ENCODE measurements around the gene SMIM20.

SMIM20 gene

DNA sequence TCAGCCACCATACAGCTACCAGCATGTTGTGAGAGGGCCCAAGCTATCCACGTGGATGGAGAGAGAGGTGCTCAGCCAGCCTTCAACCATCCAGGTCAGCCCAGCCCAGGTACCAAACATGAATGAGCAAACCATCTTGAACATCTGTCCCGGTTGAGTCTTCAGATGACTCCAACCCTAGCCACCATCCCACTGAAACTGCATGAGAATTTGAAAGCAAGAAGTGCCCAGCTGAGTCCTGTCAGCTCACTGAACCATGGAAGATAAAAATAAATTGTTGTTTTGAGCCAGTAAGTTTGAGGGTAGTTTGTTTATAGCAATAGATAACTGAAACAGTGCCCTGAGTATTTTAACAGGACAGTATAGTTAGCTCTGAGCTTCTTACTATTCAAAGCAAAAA is 43.9 kb upstream of the SMIM20 start:
- no peaks in the 10 kb centered on the region for H3K36me3 ChIP-seq (replicated peaks in 1 of 2; ENCODE audit: control insufficient read depth in 2 of 2, insufficient read depth in 2 of 2, low read length in 2 of 2)
- H2BK5ac ChIP-seq (ENCODE audit: low read length): no peak overlapping the region
- no peaks in the 10 kb centered on the region for H3K9me3 ChIP-seq (replicated peaks in 1 of 2; ENCODE audit: control insufficient read depth in 2 of 2, insufficient read depth in 1 of 2, low read depth in 1 of 2, low read length in 2 of 2)
- DNase-seq (ENCODE audit: low spot score): no peak
- no peak overlapping the region for H4K8ac ChIP-seq (ENCODE audit: low read depth, low read length)
- no peak overlapping the region for H3K9ac ChIP-seq (ENCODE audit: low read depth, low read length, poor library complexity)
- no peak overlapping the region for H2AK5ac ChIP-seq (ENCODE audit: low read depth, low read length)
- H3K79me1 ChIP-seq (ENCODE audit: low read depth, low read length): no peaks in the 10 kb centered on the region
- no peak overlapping the region for H2BK15ac ChIP-seq (ENCODE audit: low read length)
- no peak overlapping the region for H3K27ac ChIP-seq (replicated peaks; ENCODE audit: low read length)
- H3K14ac ChIP-seq (ENCODE audit: low read length): no peak overlapping the region
- H3K4ac ChIP-seq (ENCODE audit: low read length): no peak overlapping the region
- WGBS, 2 donors (ENCODE audit: extremely low coverage in 2 of 2, insufficient read length in 2 of 2, insufficient replicate concordance in 1 of 2): no CpG with 5 or more reads among the region's 2 CpGs
- H2BK12ac ChIP-seq (ENCODE audit: low read length): no peak overlapping the region
- no peak overlapping the region for H3K4me2 ChIP-seq (ENCODE audit: insufficient read depth, low read length, poor library complexity, severe bottlenecking)
- H3K4me1 ChIP-seq (ENCODE audit: control insufficient read depth in 2 of 2, insufficient read depth in 1 of 2, low read depth in 1 of 2, low read length in 2 of 2): peaks cover 0 to under 1% of the 10 kb centered on the region in 2 donors
- no peak overlapping the region for H3K18ac ChIP-seq (ENCODE audit: low read length)
- no peak overlapping the region for H4K91ac ChIP-seq (ENCODE audit: low read depth, low read length, poor library complexity)
- H3K27me3 ChIP-seq (ENCODE audit: control insufficient read depth in 3 of 3, insufficient read depth in 3 of 3, low read depth in 1 of 3, low read length in 3 of 3): peaks cover 0 to 22% (median 0%) of the 10 kb centered on the region in 3 experiments
- peak overlapping the region in 1 of 2 donors; percentile 52 for H3K4me3 ChIP-seq (ENCODE audit: low read length in 2 of 2)
- no peak overlapping the region for H2AFZ ChIP-seq (ENCODE audit: low read length)
- no peak overlapping the region for H2BK120ac ChIP-seq (ENCODE audit: low read depth, low read length)
- H3K23ac ChIP-seq (ENCODE audit: low read depth, low read length, poor library complexity): no peak overlapping the region

DNA sequence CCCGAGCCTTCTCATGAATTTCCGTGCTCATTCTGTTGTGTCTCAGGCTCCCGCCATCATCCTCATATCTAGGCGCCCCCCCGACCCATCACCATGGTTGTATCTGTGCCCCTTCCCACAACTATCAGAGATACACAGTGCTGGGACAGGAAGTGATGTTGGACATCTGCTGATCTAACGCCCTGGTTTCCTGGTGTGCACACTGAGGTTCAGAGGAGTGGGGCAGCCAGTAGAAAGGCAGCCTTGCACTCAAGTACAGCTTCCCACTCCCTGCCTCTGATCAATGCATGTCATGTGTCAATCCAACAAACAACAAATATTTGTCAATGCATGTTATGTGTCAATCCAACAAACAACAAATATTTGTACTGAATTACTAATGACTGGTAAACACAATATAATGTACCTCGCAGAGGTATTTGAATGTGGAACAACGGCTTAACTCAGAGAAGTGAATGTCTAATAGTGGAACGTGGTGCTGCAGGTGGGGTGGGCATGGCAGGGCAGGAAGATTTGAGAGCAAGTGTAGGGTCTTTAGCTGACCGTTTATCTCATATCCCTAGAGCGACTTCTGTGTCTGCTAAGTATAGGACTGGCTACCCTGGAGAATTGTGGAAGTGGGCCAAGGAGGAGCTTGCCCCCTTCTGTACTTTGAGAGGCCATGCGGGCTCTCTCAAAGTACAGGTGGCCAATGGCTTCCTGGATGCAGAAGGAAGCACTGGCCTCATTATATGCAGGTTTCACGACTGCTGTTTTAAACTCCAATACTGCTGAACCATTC is 41.0 kb upstream of the SMIM20 start:
- Histone ChIP-seq H2BK120ac (ENCODE audit: low read depth, low read length) (no peak overlapping the region), H3K14ac (ENCODE audit: low read length) (no peak overlapping the region), H4K91ac (ENCODE audit: low read depth, low read length, poor library complexity) (no peak overlapping the region), H3K4ac (ENCODE audit: low read length) (no peak overlapping the region), H3K4me2 (ENCODE audit: insufficient read depth, low read length, poor library complexity, severe bottlenecking) (no peak overlapping the region), H3K4me3 (ENCODE audit: low read length in 2 of 2) (no peak overlapping the region), H2BK12ac (ENCODE audit: low read length) (no peak overlapping the region), H3K9ac (ENCODE audit: low read depth, low read length, poor library complexity) (no peak overlapping the region), H3K36me3 (replicated peaks in 1 of 2; ENCODE audit: control insufficient read depth in 2 of 2, insufficient read depth in 2 of 2, low read length in 2 of 2) (no peaks in the 10 kb centered on the region), H3K27ac (replicated peaks; ENCODE audit: low read length) (no peak overlapping the region), H3K18ac (ENCODE audit: low read length) (no peak overlapping the region), H2AK5ac (ENCODE audit: low read depth, low read length) (no peak overlapping the region), H2BK15ac (ENCODE audit: low read length) (no peak overlapping the region), H2AFZ (ENCODE audit: low read length) (no peak overlapping the region), H2BK5ac (ENCODE audit: low read length) (no peak overlapping the region), H3K27me3 (ENCODE audit: control insufficient read depth in 3 of 3, insufficient read depth in 3 of 3, low read depth in 1 of 3, low read length in 3 of 3) (peaks cover 0 to 8% (median 0%) of the 10 kb centered on the region in 3 experiments), H3K9me3 (replicated peaks in 1 of 2; ENCODE audit: control insufficient read depth in 2 of 2, insufficient read depth in 1 of 2, low read depth in 1 of 2, low read length in 2 of 2) (no peaks in the 10 kb centered on the region), H3K4me1 (ENCODE audit: control insufficient read depth in 2 of 2, insufficient read depth in 1 of 2, low read depth in 1 of 2, low read length in 2 of 2) (no peaks in the 10 kb centered on the region), H3K23ac (ENCODE audit: low read depth, low read length, poor library complexity) (no peak overlapping the region), H4K8ac (ENCODE audit: low read depth, low read length) (no peak overlapping the region), H3K79me1 (ENCODE audit: low read depth, low read length) (no peaks in the 10 kb centered on the region)
- DNase-seq (ENCODE audit: low spot score): no peak
- WGBS, 2 donors (ENCODE audit: extremely low coverage in 2 of 2, insufficient read length in 2 of 2, insufficient replicate concordance in 1 of 2): no CpG with 5 or more reads among the region's 13 CpGs

DNA sequence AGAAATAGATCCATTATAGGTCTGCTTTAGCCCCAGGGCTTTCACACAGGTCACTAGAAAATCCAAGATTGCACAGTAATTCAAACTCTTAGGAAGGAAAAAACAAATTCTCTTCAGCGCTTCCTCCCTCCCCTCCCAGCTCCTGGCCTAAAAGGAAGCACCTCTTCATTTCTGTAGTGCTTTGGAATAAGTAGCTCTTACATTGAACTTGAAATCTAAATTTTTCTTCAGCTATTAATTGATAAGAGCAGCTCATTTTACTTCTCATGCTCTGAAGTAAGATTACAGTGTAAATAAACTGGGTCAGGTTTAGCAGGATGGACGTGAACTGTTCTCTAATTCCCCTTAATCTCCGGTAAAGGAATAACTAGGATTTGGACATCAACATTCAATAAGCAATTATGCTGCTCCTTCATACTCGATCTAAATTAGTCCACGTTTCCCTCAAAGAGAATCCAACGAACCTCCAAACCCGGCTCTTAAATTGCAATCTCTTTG is 40.3 kb upstream of the SMIM20 start:
- Histone ChIP-seq H3K4me3 (ENCODE audit: low read length in 2 of 2) (no peak overlapping the region), H2BK12ac (ENCODE audit: low read length) (no peak overlapping the region), H3K18ac (ENCODE audit: low read length) (no peak overlapping the region), H3K9me3 (replicated peaks in 1 of 2; ENCODE audit: control insufficient read depth in 2 of 2, insufficient read depth in 1 of 2, low read depth in 1 of 2, low read length in 2 of 2) (no peaks in the 10 kb centered on the region), H2AFZ (ENCODE audit: low read length) (no peak overlapping the region), H3K23ac (ENCODE audit: low read depth, low read length, poor library complexity) (no peak overlapping the region), H2BK120ac (ENCODE audit: low read depth, low read length) (no peak overlapping the region), H3K4me1 (ENCODE audit: control insufficient read depth in 2 of 2, insufficient read depth in 1 of 2, low read depth in 1 of 2, low read length in 2 of 2) (no peaks in the 10 kb centered on the region), H3K4me2 (ENCODE audit: insufficient read depth, low read length, poor library complexity, severe bottlenecking) (no peak overlapping the region), H2AK5ac (ENCODE audit: low read depth, low read length) (no peak overlapping the region), H2BK15ac (ENCODE audit: low read length) (no peak overlapping the region), H3K27me3 (ENCODE audit: control insufficient read depth in 3 of 3, insufficient read depth in 3 of 3, low read depth in 1 of 3, low read length in 3 of 3) (peaks cover 0 to 4% (median 0%) of the 10 kb centered on the region in 3 experiments), H4K8ac (ENCODE audit: low read depth, low read length) (no peak overlapping the region), H3K36me3 (replicated peaks in 1 of 2; ENCODE audit: control insufficient read depth in 2 of 2, insufficient read depth in 2 of 2, low read length in 2 of 2) (no peaks in the 10 kb centered on the region), H3K79me1 (ENCODE audit: low read depth, low read length) (no peaks in the 10 kb centered on the region), H2BK5ac (ENCODE audit: low read length) (no peak overlapping the region), H3K4ac (ENCODE audit: low read length) (no peak overlapping the region), H3K14ac (ENCODE audit: low read length) (no peak overlapping the region), H3K9ac (ENCODE audit: low read depth, low read length, poor library complexity) (no peak overlapping the region), H3K27ac (replicated peaks; ENCODE audit: low read length) (no peak overlapping the region), H4K91ac (ENCODE audit: low read depth, low read length, poor library complexity) (no peak overlapping the region)
- DNase-seq (ENCODE audit: low spot score): no peak
- no CpG with 5 or more reads among the region's 7 CpGs for WGBS, 2 donors (ENCODE audit: extremely low coverage in 2 of 2, insufficient read length in 2 of 2, insufficient replicate concordance in 1 of 2)

DNA sequence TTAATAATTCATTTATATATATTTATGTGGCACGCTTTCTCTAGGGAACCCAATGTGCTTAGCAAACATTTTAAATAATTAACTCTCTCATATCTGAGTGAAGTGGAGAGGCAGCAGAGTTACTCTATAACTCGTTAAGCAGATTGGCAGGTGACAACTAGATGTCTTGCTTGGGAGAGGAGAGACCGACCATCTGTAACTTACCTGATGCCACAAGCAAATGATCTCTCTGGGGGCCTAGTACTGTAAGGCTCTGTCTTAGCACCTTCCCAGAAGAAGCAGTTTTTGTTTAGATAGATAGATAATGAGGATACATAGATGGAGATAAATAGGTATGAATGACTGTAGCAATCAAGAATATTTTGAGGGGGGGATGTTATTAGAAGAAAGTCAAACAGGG is 39.4 kb upstream of the SMIM20 start:
- Histone ChIP-seq H3K18ac (ENCODE audit: low read length) (no peak overlapping the region), H4K91ac (ENCODE audit: low read depth, low read length, poor library complexity) (no peak overlapping the region), H2AFZ (ENCODE audit: low read length) (no peak overlapping the region), H3K79me1 (ENCODE audit: low read depth, low read length) (no peaks in the 10 kb centered on the region), H4K8ac (ENCODE audit: low read depth, low read length) (no peak overlapping the region), H3K9me3 (replicated peaks in 1 of 2; ENCODE audit: control insufficient read depth in 2 of 2, insufficient read depth in 1 of 2, low read depth in 1 of 2, low read length in 2 of 2) (no peaks in the 10 kb centered on the region), H3K23ac (ENCODE audit: low read depth, low read length, poor library complexity) (no peak overlapping the region), H3K14ac (ENCODE audit: low read length) (no peak overlapping the region), H2BK5ac (ENCODE audit: low read length) (no peak overlapping the region), H2BK15ac (ENCODE audit: low read length) (no peak overlapping the region), H2BK120ac (ENCODE audit: low read depth, low read length) (no peak overlapping the region), H3K4ac (ENCODE audit: low read length) (no peak overlapping the region), H2BK12ac (ENCODE audit: low read length) (no peak overlapping the region), H3K27ac (replicated peaks; ENCODE audit: low read length) (no peak overlapping the region), H3K4me1 (ENCODE audit: control insufficient read depth in 2 of 2, insufficient read depth in 1 of 2, low read depth in 1 of 2, low read length in 2 of 2) (no peaks in the 10 kb centered on the region), H3K4me2 (ENCODE audit: insufficient read depth, low read length, poor library complexity, severe bottlenecking) (no peak overlapping the region), H3K36me3 (replicated peaks in 1 of 2; ENCODE audit: control insufficient read depth in 2 of 2, insufficient read depth in 2 of 2, low read length in 2 of 2) (no peaks in the 10 kb centered on the region), H3K9ac (ENCODE audit: low read depth, low read length, poor library complexity) (no peak overlapping the region), H3K27me3 (ENCODE audit: control insufficient read depth in 3 of 3, insufficient read depth in 3 of 3, low read depth in 1 of 3, low read length in 3 of 3) (peaks cover 0 to under 1% (median 0%) of the 10 kb centered on the region in 3 experiments), H3K4me3 (ENCODE audit: low read length in 2 of 2) (no peak overlapping the region), H2AK5ac (ENCODE audit: low read depth, low read length) (no peak overlapping the region)
- no CpG with 5 or more reads among the region's 3 CpGs for WGBS, 2 donors (ENCODE audit: extremely low coverage in 2 of 2, insufficient read length in 2 of 2, insufficient replicate concordance in 1 of 2)
- no peak for DNase-seq (ENCODE audit: low spot score)
